Cardiac fibroblast (primary cell): Measurements from ENCODE around the gene KDM3B.
"Not testable (repeated sequence)": the region's sequence is repeated elsewhere in the genome, so short reads cannot be mapped to it uniquely, and the experiment has no call there.

Experiments used
- DNase-seq, 2 donors: peaks; one replicate each; pipeline versions ENCODE4 v3.0.0 to v3.0.0-alpha.2; 2010; ENCODE audit warnings: low read depth in 2 of 2
- H3K4me3 ChIP-seq, 2 donors: replicated peaks in 1 of 2; 1 replicate in 1 of 2; 2 replicates in 1 of 2; pipeline ENCODE4 v1.5.1; 2011; ENCODE audit warnings: low read depth in 2 of 2, low read length in 2 of 2, mild to moderate bottlenecking in 2 of 2, moderate library complexity in 1 of 2
- TF ChIP-seq, protein P1 (sequence below): IDR thresholded peaks from one replicate; pipeline ENCODE4 v1.5.1; 2011; ENCODE audit warnings: low read depth, mild to moderate bottlenecking, low read length, inconsistent platforms

The KDM3B gene

DNA sequence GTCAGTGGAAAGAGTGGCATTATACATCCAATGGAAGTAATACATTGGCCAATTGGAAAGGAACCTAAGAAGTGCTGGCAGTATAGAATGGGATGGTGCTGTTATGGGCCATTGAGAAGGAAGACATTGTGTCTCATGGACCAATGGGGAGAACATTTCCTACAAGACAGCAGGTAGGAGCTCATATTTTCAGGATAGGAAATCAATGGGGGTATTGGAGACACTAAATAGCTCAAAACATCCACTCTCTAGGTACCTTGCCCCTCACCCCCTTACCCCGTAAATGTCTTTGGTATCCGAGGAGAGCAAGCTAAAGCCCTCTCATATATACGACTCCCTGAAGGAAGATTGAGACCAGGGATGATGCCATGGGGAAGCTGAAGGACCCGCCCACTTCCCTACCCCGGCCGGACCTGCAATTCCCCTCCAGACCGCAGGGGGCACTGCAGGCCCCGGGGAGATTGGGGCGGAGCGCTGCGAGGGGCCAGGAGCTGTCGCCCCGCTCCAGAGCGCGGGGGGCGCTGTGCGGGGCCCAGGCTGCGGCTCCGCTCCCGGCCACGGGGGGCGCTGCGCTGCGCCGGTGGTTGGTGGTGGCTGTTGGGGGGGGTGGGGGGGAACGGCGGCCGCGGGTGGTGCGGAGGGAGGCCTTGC, at the start of gene KDM3B:
Gene KDM3B, plus strand, starts transcription at position 615 of the 651 bp plus-strand sequence. CDS start 111 bp downstream, outside the sequence.
- peak; percentile 85 to 88 for DNase-seq
- peak within 1 kb of the TSS; percentile 80 to 87 for H3K4me3 ChIP-seq
- TF ChIP-seq, protein P1, sequence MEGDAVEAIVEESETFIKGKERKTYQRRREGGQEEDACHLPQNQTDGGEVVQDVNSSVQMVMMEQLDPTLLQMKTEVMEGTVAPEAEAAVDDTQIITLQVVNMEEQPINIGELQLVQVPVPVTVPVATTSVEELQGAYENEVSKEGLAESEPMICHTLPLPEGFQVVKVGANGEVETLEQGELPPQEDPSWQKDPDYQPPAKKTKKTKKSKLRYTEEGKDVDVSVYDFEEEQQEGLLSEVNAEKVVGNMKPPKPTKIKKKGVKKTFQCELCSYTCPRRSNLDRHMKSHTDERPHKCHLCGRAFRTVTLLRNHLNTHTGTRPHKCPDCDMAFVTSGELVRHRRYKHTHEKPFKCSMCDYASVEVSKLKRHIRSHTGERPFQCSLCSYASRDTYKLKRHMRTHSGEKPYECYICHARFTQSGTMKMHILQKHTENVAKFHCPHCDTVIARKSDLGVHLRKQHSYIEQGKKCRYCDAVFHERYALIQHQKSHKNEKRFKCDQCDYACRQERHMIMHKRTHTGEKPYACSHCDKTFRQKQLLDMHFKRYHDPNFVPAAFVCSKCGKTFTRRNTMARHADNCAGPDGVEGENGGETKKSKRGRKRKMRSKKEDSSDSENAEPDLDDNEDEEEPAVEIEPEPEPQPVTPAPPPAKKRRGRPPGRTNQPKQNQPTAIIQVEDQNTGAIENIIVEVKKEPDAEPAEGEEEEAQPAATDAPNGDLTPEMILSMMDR, result peak; percentile 94

GRCh38 chr5:138303372-138303771, 49.1 kb upstream of the KDM3B start:
- H3K4me3 ChIP-seq, result no peak overlapping the region
- peak in 1 of 2 donors; percentile 33 for DNase-seq
- TF ChIP-seq, protein P1, result no peak

DNA sequence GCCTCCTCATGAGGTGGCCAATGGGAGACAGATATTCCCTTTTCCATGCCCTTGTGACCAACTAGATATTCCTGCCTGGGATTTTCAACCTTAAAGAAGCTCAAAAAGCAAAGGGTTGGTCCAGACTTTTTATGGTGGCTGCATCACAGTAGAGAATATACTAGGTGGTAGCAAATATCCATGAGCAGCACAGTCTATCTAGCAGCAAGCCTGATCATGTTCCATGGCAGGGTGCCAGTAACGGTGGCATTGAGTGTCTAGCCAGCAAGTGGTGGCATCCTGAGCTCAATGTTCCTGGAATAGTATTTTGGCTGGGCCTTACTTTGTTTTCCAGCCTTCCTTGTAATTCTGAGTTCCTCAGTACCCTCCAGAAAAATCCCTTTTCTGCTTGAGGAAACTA, 46.7 kb upstream of the KDM3B start:
- H3K4me3 ChIP-seq, result no peak overlapping the region
- DNase-seq, result no peak
- TF ChIP-seq, protein P1, result no peak

DNA sequence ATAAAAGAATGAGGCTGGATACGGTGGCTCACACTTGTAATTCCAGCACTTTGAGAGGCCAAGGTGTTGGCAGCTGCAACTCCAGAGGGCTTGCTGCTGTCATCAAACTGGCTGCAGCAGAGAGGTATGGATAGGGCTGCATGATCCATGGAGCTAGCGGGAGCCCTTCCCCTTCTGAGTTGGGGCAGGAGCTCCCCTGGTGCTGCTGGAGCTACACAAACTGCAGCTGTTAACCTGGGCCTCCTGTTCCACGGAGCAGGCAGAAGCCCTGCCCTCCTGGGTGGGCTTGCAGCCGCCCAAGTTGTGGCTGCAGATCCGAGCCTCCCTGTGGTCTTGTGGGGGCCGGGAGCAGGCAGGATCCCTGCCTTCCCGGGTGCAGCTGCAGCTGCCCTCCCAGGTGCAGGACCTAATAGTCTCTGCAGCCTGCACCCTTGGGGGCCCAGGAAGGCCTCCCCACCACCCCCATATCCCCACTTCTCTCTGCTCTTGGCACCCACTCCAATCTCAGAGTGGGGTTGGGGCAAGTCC, 36.7 kb upstream of the KDM3B start:
- DNase-seq, result no peak
- H3K4me3 ChIP-seq, result no peak overlapping the region
- TF ChIP-seq, protein P1, result no peak

- H3K4me3 ChIP-seq, result no peak overlapping the region
- no peak for DNase-seq
- TF ChIP-seq, protein P1, result no peak
Observed at GRCh38 chr5:138316355-138316754, 36.1 kb upstream of the KDM3B start.

DNA sequence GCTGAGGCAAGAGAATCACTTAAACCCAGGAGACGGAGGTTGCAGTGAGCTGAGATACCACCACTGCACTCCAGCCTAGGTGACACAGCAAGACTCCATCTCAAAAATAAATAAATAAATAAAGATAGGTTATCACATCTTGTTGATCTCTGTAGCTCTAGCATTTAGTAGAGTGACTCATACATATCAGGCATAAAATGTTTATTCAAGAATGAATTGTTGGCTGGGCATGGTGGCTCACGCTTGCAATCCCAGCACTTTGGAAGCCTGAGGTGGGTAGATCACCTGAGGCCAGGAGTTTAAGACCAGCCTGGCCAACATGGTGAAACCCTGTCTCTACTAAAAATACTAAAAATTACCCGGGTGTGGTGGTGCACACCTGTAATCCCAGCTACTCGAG, 34.3 kb upstream of the KDM3B start:
- not testable (repeated sequence) for DNase-seq, H3K4me3 ChIP-seq

GRCh38 chr5:138330813-138331448, 21.6 kb upstream of the KDM3B start:
- H3K4me3 ChIP-seq, result peak overlapping the region; percentile 63 to 75
- TF ChIP-seq, protein P1, result no peak
- peak in 1 of 2 donors; percentile 32 for DNase-seq
